Hematopoietic multipotent progenitor cell treated with erythropoietin and hydrocortisone succinate and interleukin-3 and kit ligand, for 6 days (in vitro differentiated cells): ENCODE measurements around the gene CSTPP1.
"Not testable (repeated sequence)": the region's sequence is repeated elsewhere in the genome, so short reads cannot be mapped to it uniquely, and the experiment has no call there.

ENCODE experiments used
- DNase-seq: peaks from one replicate; pipeline ENCODE4 v3.0.0-alpha.2; 2015

The CSTPP1 gene

DNA sequence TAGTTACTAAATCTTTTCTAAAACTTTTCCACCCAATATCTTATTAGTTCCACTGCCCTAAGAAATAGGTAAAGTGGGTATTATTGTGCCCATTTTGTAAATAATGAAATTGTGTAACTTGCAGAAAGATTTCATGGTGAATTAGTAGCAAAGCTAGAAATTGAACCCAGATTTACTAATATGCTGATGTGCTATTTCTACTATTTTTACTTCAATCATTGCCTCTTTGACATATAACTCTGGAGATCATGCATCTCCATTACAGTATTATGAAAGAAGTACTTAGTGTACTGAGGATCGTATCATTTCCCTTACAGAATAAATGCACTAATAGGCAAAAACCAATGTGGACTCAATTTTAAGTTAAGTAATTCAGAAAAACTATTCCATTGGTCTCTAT lies 119.0 kb downstream of the CSTPP1 start:
- DNase-seq, result no peak

- DNase-seq, result peak; percentile 96
These were observed 119.8 kb downstream of the CSTPP1 start for GRCh38 chr11:47056261-47056915.

- peak; percentile 55 for DNase-seq
These were observed 120.8 kb downstream of the CSTPP1 start for GRCh38 chr11:47057365-47057764.

DNA sequence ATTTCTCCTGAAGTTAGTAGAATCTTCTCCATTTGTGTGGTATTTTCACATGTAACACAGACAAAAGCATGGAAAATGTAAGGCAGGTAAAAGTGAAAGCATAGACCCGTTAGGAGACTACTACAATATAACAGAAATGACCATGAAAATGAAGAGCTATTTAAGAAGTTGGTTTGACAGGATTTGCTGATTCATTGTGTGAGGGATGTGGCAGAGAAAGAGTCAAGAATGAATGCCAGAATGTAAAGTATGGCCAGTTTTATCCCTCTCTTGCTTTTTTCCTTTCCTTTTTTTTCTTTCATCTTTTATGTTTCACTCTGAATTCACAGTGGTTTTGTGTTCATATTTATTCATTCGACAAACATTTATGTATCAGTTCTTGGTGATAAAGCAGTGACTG lies 124.2 kb downstream of the CSTPP1 start:
- peak; percentile 70 for DNase-seq

- no peak for DNase-seq
These were observed 125.0 kb downstream of the CSTPP1 start for GRCh38 chr11:47061429-47062178.

DNA sequence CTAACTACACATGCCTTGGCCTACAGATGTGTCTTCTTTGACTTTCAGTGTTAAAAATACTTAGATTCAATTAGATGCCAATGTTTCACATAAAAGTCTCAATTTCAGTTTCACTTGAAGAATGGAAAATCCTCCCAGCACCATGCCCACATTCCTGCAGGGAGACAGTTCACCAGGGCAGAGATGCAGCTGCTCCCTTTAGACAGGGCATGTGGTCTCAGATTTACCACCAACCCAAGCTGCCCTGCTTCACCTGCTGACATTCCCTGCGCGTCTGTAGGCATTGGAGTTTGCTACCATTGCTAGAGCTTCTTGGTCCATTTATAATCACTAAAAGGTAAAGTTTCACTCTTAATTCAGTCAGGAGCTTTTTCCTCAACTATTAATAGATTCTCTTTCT lies 126.2 kb downstream of the CSTPP1 start:
- no peak for DNase-seq

GRCh38 chr11:47067401-47067800 lies 130.8 kb downstream of the CSTPP1 start:
- peak; percentile 11 for DNase-seq

GRCh38 chr11:47070769-47071168 lies 134.2 kb downstream of the CSTPP1 start:
- DNase-seq, result no peak

- DNase-seq, result peak; percentile 23
These were observed 134.8 kb downstream of the CSTPP1 start for GRCh38 chr11:47071341-47071740.

DNA sequence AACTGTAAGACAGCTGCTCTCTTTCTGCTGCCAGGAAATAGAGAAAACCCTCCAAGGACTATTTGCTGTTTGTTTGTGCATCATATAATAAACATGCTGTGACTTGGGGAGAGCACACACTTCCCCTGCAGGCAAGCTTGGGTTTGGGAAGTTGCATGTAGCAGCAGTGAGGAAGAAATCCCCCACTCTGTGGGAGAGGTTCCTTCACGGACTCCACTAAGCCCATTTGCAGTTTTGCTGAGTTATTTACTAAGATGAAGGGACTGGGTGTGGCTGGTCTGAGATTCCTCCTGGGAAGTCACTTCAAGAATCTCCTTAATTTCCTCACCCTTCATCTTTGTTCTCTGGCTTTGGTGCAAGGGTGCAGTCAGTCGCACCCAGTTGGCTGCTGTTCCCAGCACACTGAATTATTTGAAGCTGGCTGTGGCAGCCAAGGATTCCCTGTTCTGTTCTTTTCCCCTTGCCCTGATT lies 135.3 kb downstream of the CSTPP1 start:
- DNase-seq, result no peak

GRCh38 chr11:47078751-47079521 lies 142.4 kb downstream of the CSTPP1 start:
- no peak for DNase-seq

- not testable (repeated sequence) for DNase-seq
These were observed 144.2 kb downstream of the CSTPP1 start for GRCh38 chr11:47080775-47081174.

- peak; percentile 38 for DNase-seq
These were observed 147.4 kb downstream of the CSTPP1 start for GRCh38 chr11:47083913-47084312.

DNA sequence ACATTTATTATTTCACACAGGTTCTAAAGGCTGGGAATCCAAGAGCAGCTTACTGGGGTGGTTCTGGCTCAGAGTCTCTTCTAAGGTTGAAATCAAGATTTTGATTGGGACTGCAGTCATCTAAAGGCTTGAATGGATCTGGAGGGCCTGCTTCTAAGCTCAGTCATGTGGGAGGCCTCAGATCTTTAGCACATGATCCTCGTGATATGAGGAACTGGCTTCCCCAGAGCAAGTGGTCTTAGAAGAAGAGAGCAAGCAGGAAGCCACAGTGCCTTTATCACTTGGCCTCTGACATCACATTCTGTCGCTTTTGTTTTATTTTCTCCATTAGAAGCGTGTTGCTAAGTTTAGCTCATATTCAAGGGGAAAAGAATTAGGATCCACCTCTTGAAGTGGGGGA lies 151.2 kb downstream of the CSTPP1 start:
- peak; percentile 80 for DNase-seq

DNA sequence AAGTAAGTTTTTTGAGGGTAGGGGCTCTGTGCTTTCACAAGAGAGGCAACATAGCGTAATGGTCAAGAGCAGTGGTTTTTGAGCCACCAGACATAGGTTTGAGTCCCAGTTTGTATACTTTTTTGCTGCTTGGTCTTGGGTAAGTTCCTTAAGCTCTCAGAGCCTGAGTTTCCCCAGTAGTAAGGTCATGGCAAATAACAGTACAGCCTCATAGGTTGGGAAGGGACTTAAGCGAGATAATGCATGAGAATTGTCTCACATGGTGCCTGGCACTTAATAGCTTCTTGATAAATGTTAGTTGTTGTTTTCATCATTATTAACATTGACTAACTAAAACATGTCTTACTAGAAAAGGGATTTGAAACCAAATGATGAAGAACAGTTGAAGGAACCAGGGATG lies 157.0 kb downstream of the CSTPP1 start:
- DNase-seq, result no peak

DNA sequence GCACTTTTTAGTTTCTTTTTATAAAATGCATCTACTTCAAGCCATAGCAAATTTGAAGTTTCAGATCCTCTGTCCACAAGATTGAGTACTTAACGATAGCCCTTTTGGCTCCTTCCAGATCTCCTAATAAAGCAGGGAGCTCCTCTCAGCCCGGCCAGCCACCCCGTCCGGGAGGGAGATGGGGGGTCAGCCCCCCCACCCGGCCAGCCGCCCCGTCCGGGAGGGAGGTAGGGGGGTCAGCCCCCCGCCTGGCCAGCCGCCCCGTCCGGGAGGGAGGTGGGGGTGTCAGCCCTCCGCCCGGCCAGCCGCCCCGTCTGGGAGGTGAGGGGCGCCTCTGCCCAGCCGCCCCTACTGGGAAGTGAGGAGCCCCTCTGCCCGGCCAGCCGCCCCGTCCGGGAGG lies 160.3 kb downstream of the CSTPP1 start:
- not testable (repeated sequence) for DNase-seq

- DNase-seq, result not testable (repeated sequence)
These were observed 161.7 kb downstream of the CSTPP1 start for GRCh38 chr11:47098223-47098622.

DNA sequence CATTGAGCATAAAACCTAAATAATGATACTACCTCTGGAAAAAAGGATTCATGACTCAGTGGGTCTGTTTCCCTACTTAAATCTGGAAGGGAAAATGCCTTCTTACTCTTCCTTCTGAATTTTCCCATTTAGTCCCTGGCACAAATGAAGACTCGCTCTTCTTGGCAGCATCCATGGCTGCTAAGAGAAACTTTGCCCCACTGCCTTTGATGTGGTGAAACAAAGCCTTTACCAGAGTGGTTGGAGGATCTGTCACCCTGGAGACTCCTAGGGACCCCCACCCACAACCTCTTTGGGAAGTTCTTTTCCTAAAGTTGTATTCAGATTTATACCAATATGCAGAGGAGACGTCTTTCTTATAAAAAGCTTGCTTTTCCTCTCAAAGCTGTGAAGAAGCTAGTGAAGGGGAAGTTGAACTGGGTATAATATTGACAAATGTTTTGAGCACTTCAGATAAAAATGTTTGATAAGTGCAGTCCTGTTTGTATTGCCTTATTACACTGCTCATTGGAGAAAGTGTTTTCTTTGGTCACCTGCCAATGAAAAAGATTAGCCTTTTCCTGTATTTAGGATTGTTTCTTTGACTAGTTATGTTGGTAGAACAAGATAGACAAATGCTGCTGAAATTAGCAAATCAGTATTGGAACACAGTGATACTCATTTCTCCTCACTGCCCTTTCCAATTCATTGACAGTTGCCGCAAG lies 162.8 kb downstream of the CSTPP1 start:
- DNase-seq, result no peak

DNA sequence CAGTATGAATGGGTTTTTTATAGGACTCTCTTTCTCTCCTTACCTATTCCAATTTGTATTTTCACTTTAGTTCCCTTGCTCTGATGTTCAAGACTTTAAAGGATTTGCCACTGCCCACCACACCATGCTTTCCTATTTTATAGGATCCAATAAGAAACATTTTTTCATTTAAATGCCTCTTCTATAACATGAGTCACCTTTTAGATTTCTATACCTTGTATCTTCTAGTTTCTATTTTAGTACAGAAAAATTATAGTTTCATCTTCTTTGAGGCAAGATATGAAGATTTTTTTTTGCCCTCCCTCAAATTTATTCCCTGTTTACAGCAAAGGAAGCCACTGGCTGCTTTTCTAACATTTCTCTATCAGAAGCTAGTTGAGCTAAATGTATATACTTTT lies 163.4 kb downstream of the CSTPP1 start:
- DNase-seq, result no peak

DNA sequence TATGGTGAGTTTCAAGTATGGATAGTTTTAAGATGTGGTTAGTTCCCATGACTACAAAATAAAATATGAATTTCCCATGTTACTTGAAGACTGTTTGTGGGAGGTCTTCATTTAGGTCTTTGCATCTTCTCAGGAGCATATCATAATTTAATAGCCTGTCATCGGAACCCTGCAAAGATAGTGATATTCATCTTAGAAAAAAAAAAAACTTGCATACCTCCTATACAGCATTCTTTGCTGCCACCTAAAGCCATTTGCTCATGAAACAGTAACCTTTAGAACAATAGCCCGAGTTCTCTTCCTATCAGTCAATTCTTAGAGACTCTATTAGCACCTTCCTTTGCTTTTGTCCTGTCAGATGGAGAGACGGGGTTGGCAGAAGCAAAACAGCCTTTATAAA lies 164.8 kb downstream of the CSTPP1 start:
- no peak for DNase-seq

- DNase-seq, result no peak
These were observed 167.8 kb downstream of the CSTPP1 start for GRCh38 chr11:47104261-47104950.

GRCh38 chr11:47105541-47105940 lies 169.0 kb downstream of the CSTPP1 start:
- DNase-seq, result no peak
